ENCODE measurements around the gene CNDP1.
A peak's percentile ranks its signal among the peaks of the same experiment; 100 is the strongest.

CNDP1 gene

DNA sequence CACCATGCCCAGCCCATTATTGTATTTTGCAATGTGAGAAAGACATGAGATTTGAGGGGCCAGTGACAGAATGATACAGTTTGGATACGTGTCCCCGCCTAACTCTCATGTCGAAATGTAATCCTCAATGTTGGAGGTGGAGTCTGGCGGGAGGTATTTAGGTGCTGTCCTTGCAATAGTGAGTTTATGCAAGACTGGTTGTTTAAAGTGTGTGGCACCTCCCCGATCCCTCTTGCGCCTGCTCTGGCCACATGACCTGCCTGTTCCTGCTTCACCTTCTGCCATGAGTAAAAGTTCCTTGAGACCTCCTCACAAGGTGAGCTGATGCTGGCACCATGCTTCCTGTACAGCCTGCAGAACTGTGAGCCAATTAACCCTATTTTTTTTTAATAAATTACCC is 16.6 kb downstream of the CNDP1 start:
- Histone ChIP-seq H3K4me1 (ENCODE audit: control insufficient read depth, insufficient read depth, low read length) (no peaks in the 10 kb centered on the region), H3K36me3 (ENCODE audit: control insufficient read depth in 2 of 2, insufficient read depth in 1 of 2, low read length in 2 of 2) (no peaks in the 10 kb centered on the region), H3K4me3 (ENCODE audit: low read depth, low read length) (no peak overlapping the region), H3K9me3 (ENCODE audit: control insufficient read depth, insufficient read depth, low read depth, low read length) (no peaks in the 10 kb centered on the region), H3K27ac (ENCODE audit: extremely low read depth, low read depth, low read length) (no peak overlapping the region)
- ChIA-PET POLR2A (no interaction called here), CTCF (interaction anchor here (0.7 to 1.6 kb wide), 13 partner anchors 9 to 351 kb away, joined by 3 to 42 read pairs (median 4); no protein-coding TSS in a partner anchor)
- no peak for TF ChIP-seq SP7 (tag by site-specific recombination; IDR thresholded peaks at IDR 0.05)
- no peak for TF ChIP-seq ZFP69B (tag by site-specific recombination; IDR thresholded peaks at IDR 0.05)
- no peak for TF ChIP-seq KLF1 (tag by site-specific recombination; IDR thresholded peaks at IDR 0.05)
- no peak for TF ChIP-seq EGR2 (tag by site-specific recombination; IDR thresholded peaks at IDR 0.05; ENCODE audit: low read depth)
- no peak for TF ChIP-seq GLIS1 (tag by site-specific recombination; IDR thresholded peaks at IDR 0.05)
- TF ChIP-seq KLF16 (tag by site-specific recombination; IDR thresholded peaks at IDR 0.05) = no peak
- TF ChIP-seq ZXDB (tag by site-specific recombination; IDR thresholded peaks at IDR 0.05) = no peak
- TF ChIP-seq ZNF350 (tag by site-specific recombination; IDR thresholded peaks at IDR 0.05) = no peak
- no peak for TF ChIP-seq REPIN1 (tag by site-specific recombination; IDR thresholded peaks at IDR 0.05; ENCODE audit: low read depth)
- TF ChIP-seq, protein P1, sequence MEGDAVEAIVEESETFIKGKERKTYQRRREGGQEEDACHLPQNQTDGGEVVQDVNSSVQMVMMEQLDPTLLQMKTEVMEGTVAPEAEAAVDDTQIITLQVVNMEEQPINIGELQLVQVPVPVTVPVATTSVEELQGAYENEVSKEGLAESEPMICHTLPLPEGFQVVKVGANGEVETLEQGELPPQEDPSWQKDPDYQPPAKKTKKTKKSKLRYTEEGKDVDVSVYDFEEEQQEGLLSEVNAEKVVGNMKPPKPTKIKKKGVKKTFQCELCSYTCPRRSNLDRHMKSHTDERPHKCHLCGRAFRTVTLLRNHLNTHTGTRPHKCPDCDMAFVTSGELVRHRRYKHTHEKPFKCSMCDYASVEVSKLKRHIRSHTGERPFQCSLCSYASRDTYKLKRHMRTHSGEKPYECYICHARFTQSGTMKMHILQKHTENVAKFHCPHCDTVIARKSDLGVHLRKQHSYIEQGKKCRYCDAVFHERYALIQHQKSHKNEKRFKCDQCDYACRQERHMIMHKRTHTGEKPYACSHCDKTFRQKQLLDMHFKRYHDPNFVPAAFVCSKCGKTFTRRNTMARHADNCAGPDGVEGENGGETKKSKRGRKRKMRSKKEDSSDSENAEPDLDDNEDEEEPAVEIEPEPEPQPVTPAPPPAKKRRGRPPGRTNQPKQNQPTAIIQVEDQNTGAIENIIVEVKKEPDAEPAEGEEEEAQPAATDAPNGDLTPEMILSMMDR (tag by site-specific recombination; IDR thresholded peaks at IDR 0.05) = no peak
- no peak for TF ChIP-seq ZNF266 (tag by site-specific recombination; IDR thresholded peaks at IDR 0.05; ENCODE audit: low read depth)
- TF ChIP-seq ZNF776 (tag by site-specific recombination; IDR thresholded peaks at IDR 0.05; ENCODE audit: borderline replicate concordance) = no peak
- no peak for TF ChIP-seq ZNF146 (tag by site-specific recombination; IDR thresholded peaks at IDR 0.05)
- no peak for TF ChIP-seq GFI1B (tag by site-specific recombination; IDR thresholded peaks at IDR 0.05)
- TF ChIP-seq ZNF404 (tag by site-specific recombination; IDR thresholded peaks at IDR 0.05) = no peak

DNA sequence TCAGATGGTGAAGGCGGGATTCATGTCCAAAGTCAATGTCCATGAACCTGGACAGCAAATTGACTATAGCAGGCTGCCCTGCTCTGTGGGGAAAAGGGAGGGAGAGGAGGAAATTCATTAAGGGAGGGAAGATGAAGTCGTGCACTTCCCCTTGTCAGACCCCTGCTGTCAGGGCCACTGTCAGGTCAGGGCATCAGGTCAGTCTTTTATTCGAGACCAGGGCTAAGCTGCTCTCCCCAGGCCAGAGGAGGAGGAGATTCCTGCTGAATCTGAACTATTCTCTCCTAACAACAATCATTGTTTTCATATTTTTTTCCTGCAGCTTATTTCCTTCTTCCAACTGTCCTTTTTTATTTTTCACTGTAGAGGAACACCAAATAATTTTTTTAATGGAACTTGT is 17.2 kb downstream of the CNDP1 start:
- Histone ChIP-seq H3K4me3 (ENCODE audit: low read depth, low read length) (no peak overlapping the region), H3K4me1 (ENCODE audit: control insufficient read depth, insufficient read depth, low read length) (no peaks in the 10 kb centered on the region), H3K9me3 (ENCODE audit: control insufficient read depth, insufficient read depth, low read depth, low read length) (no peaks in the 10 kb centered on the region), H3K27ac (ENCODE audit: extremely low read depth, low read depth, low read length) (no peak overlapping the region), H3K36me3 (ENCODE audit: control insufficient read depth in 2 of 2, insufficient read depth in 1 of 2, low read length in 2 of 2) (no peaks in the 10 kb centered on the region)
- TF ChIP-seq ZNF600 (tag by site-specific recombination; IDR thresholded peaks at IDR 0.05) (no peak), ZNF510 (tag by site-specific recombination; IDR thresholded peaks at IDR 0.05; ENCODE audit: insufficient replicate concordance) (no peak), ZNF416 (tag by site-specific recombination; IDR thresholded peaks at IDR 0.05) (no peak), ZNF292 (tag by site-specific recombination; IDR thresholded peaks at IDR 0.05; ENCODE audit: borderline replicate concordance, low read depth) (no peak), ZNF350 (tag by site-specific recombination; IDR thresholded peaks at IDR 0.05) (no peak), ZFP3 (tag by site-specific recombination; IDR thresholded peaks at IDR 0.05; ENCODE audit: low read depth) (no peak), ZIC2 (tag by site-specific recombination; IDR thresholded peaks at IDR 0.05) (no peak)
- POLR2A ChIA-PET = interaction anchor here (1.0 to 1.2 kb wide), 2 partner anchors 56 to 198 kb away, joined by 3 read pairs; no protein-coding TSS in a partner anchor
- CTCF ChIA-PET = interaction anchor here (0.5 to 1.6 kb wide), 49 partner anchors 8 to 1871 kb away, joined by 3 to 42 read pairs (median 4); no protein-coding TSS in a partner anchor

DNA sequence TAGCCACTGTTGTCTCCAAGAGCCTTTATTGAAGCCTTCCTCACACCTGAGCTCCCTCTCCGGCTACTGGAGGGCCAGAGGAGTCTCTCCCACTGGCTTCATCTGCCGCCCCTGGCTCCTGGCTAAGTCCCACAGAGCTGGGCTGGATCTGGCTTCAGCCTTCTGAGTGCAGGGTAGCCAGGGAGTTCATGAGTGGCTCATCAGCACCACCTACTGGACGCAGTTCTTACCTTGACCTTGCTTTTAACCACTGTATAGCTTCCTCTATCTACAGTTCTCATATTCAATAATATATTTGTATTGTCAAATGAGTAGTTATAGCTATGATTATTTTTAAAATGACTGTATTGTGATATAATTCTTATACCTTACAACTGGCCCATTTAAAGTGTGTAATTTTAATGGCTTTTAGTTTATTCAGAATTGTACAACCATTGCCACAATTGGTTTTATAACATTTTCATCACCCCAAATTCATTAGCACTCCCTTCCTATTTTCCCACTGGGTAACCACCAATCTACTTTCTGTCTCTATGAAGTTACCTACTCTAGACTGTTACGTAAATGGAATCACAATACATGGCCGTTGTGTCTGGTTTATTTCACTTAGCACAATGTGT is 17.7 kb downstream of the CNDP1 start:
- H3K4me1 ChIP-seq (ENCODE audit: control insufficient read depth, insufficient read depth, low read length) = no peaks in the 10 kb centered on the region
- H3K36me3 ChIP-seq (ENCODE audit: control insufficient read depth in 2 of 2, insufficient read depth in 1 of 2, low read length in 2 of 2) = no peaks in the 10 kb centered on the region
- no peaks in the 10 kb centered on the region for H3K9me3 ChIP-seq (ENCODE audit: control insufficient read depth, insufficient read depth, low read depth, low read length)
- CTCF ChIA-PET = interaction anchor here (0.5 to 1.6 kb wide), 58 partner anchors 8 to 1872 kb away, joined by 3 to 42 read pairs (median 4); no protein-coding TSS in a partner anchor
- H3K27ac ChIP-seq (ENCODE audit: extremely low read depth, low read depth, low read length) = no peak overlapping the region
- TF ChIP-seq ZNF777 (tag by site-specific recombination; IDR thresholded peaks at IDR 0.05; ENCODE audit: borderline replicate concordance) (no peak), ZSCAN30 (tag by site-specific recombination; IDR thresholded peaks at IDR 0.05) (0 out of 2 replicates have a peak, but pooled peaks have one; percentile 47), ZNF654 (tag by site-specific recombination; IDR thresholded peaks at IDR 0.05; ENCODE audit: low read depth) (peak; percentile 76), SCRT1 (tag by site-specific recombination; IDR thresholded peaks at IDR 0.05; ENCODE audit: borderline replicate concordance) (no peak), ZSCAN16 (tag by site-specific recombination; IDR thresholded peaks at IDR 0.05) (no peak)
- TF ChIP-seq, protein P1 (tag by site-specific recombination; IDR thresholded peaks at IDR 0.05) = peak; percentile 61
- no peak overlapping the region for H3K4me3 ChIP-seq (ENCODE audit: low read depth, low read length)
- POLR2A ChIA-PET = interaction anchor here (1.0 to 1.2 kb wide), 2 partner anchors 57 to 199 kb away, joined by 3 read pairs; no protein-coding TSS in a partner anchor

Data from HEK293 (cell line).